WTC11 (cell line): ENCODE results near the gene EFNA5. TPM values are rescaled to one million over a fixed set of nuclear protein-coding genes. Genes with fewer than 3 reads are reported as not detected.

Experiments used
- ATAC-seq: fragments of 200-7000 bp; cut with Tn5 transposase; 2 replicates; pipeline ENCODE4 v1.10.0; 2021; ENCODE audit warnings: mild to moderate bottlenecking, moderate library complexity
- CTCF ChIA-PET: fragments of 300-600 bp; sonication (Branson Sonifier 250); formaldehyde crosslinking; loops from one replicate; lab custom pipeline; 2021; ENCODE audit warnings: antibody characterized with exemption; lab: Charles Lee
- POLR2A ChIA-PET: fragments of 350-600 bp; sonication (Branson Sonifier 250); formaldehyde crosslinking; loops from one replicate; lab custom pipeline; 2021; ENCODE audit warnings: antibody characterized with exemption; lab: Charles Lee
- DNase-seq: peaks from one replicate; pipeline ENCODE4 v3.0.0; 2021; ENCODE audit warnings: low spot score
- H3K27ac Mint-ChIP-seq: 2 replicates; pipeline ENCODE4 v1.8.0; 2021; ENCODE audit warnings: mixed read lengths
- H3K27me3 Mint-ChIP-seq: 2 replicates; pipeline ENCODE4 v1.8.0; 2021; ENCODE audit warnings: low read depth, mild to moderate bottlenecking, moderate library complexity, mixed read lengths
- H3K36me3 Mint-ChIP-seq: 2 replicates; pipeline ENCODE4 v1.8.0; 2021; ENCODE audit warnings: mixed read lengths
- H3K4me1 Mint-ChIP-seq: 2 replicates; pipeline ENCODE4 v1.8.0; 2022; ENCODE audit warnings: mixed read lengths
- H3K4me3 Mint-ChIP-seq: 2 replicates; pipeline ENCODE4 v1.8.0; 2021; ENCODE audit warnings: mild to moderate bottlenecking, moderate library complexity, mixed read lengths
- H3K9me3 Mint-ChIP-seq: 2 replicates; pipeline ENCODE4 v1.8.0; 2021; ENCODE audit warnings: mixed read lengths
- AFF4 ChIP-seq: sonication (generic); formaldehyde crosslinking; IDR thresholded peaks from 2 replicates; pipeline ENCODE4 v1.8.1; 2023; ENCODE audit warnings: mild to moderate bottlenecking, missing genetic modification reagents, borderline replicate concordance
- E2F1 ChIP-seq: sonication (generic); formaldehyde crosslinking; IDR thresholded peaks from 2 replicates; pipeline ENCODE4 v1.8.0; 2022; ENCODE audit warnings: mild to moderate bottlenecking, missing genetic modification reagents
- FOXP1 ChIP-seq: sonication (generic); formaldehyde crosslinking; IDR thresholded peaks from 2 replicates; pipeline ENCODE4 v1.8.0; 2022; ENCODE audit warnings: missing genetic modification reagents, mild to moderate bottlenecking, moderate library complexity, borderline replicate concordance
- JAZF1 ChIP-seq: fragments of 250-450 bp; sonication (Bioruptor Pico); IDR thresholded peaks from 2 replicates; pipeline ENCODE4 v1.9.0; 2021; ENCODE audit warnings: moderate library complexity, mild to moderate bottlenecking, inconsistent platforms
- MYBL2 ChIP-seq: sonication (generic); formaldehyde crosslinking; IDR thresholded peaks from 2 replicates; pipeline ENCODE4 v1.8.1; 2023; ENCODE audit warnings: mild to moderate bottlenecking, moderate library complexity, missing genetic modification reagents
- NR1H2 ChIP-seq: sonication (generic); formaldehyde crosslinking; IDR thresholded peaks from 2 replicates; pipeline ENCODE4 v1.9.0; 2021; ENCODE audit warnings: mild to moderate bottlenecking, moderate library complexity, missing genetic modification reagents
- OVOL2 ChIP-seq: fragments of 250-450 bp; sonication (Bioruptor Pico); IDR thresholded peaks from 2 replicates; pipeline ENCODE4 v1.9.0; 2021; ENCODE audit warnings: mild to moderate bottlenecking, borderline replicate concordance
- PRRX2 ChIP-seq: fragments of 250-450 bp; sonication (Bioruptor Pico); IDR thresholded peaks from 2 replicates; pipeline ENCODE4 v1.8.0; 2021; ENCODE audit warnings: mild to moderate bottlenecking
- RORB ChIP-seq: fragments of 250-450 bp; sonication (Bioruptor Pico); IDR thresholded peaks from 2 replicates; pipeline ENCODE4 v1.9.0; 2021; ENCODE audit warnings: mild to moderate bottlenecking
- SMAD3 ChIP-seq: sonication (generic); formaldehyde crosslinking; IDR thresholded peaks from 2 replicates; pipeline ENCODE4 v1.8.0; 2022; ENCODE audit warnings: missing genetic modification reagents, mild to moderate bottlenecking, borderline replicate concordance
- SMAD4 ChIP-seq: sonication (generic); formaldehyde crosslinking; IDR thresholded peaks from 2 replicates; pipeline ENCODE4 v1.8.0; 2022; ENCODE audit warnings: mild to moderate bottlenecking, missing genetic modification reagents
- SOX15 ChIP-seq: fragments of 250-450 bp; sonication (Bioruptor Pico); IDR thresholded peaks from 2 replicates; pipeline ENCODE4 v1.9.0; 2021; ENCODE audit warnings: mild to moderate bottlenecking
- SP1 ChIP-seq: sonication (generic); formaldehyde crosslinking; conservative IDR thresholded peaks from 2 replicates; pipeline ENCODE4 v1.8.1; 2022; ENCODE audit warnings: missing genetic modification reagents
- STAT6 ChIP-seq: sonication (generic); formaldehyde crosslinking; conservative IDR thresholded peaks from 2 replicates; pipeline ENCODE4 v1.8.1; 2023; ENCODE audit warnings: mild to moderate bottlenecking, low read depth, missing genetic modification reagents, moderate library complexity
- TCF7 ChIP-seq: sonication (generic); formaldehyde crosslinking; IDR thresholded peaks from 2 replicates; pipeline ENCODE4 v1.8.0; 2022; ENCODE audit warnings: mild to moderate bottlenecking, low read depth, missing genetic modification reagents, moderate library complexity
- USF2 ChIP-seq: sonication (generic); formaldehyde crosslinking; IDR thresholded peaks from 2 replicates; pipeline ENCODE4 v1.8.1; 2023; ENCODE audit warnings: mild to moderate bottlenecking, missing genetic modification reagents, moderate library complexity
- ZBTB21 ChIP-seq: sonication (generic); formaldehyde crosslinking; IDR thresholded peaks from 2 replicates; pipeline ENCODE4 v1.8.1; 2023; ENCODE audit warnings: mild to moderate bottlenecking, missing genetic modification reagents, borderline replicate concordance
- ZNF121 ChIP-seq: sonication (generic); formaldehyde crosslinking; IDR thresholded peaks from 2 replicates; pipeline ENCODE4 v1.8.0; 2023; ENCODE audit warnings: missing genetic modification reagents
- ZNF232 ChIP-seq: sonication (generic); formaldehyde crosslinking; IDR thresholded peaks from 2 replicates; pipeline ENCODE4 v1.8.0; 2022; ENCODE audit warnings: mild to moderate bottlenecking, missing genetic modification reagents
- ZNF396 ChIP-seq: fragments of 250-450 bp; sonication (Bioruptor Pico); IDR thresholded peaks from 2 replicates; pipeline ENCODE4 v1.8.0; 2021; ENCODE audit warnings: mild to moderate bottlenecking, moderate library complexity, borderline replicate concordance
- ZNF671 ChIP-seq: fragments of 250-450 bp; sonication (Bioruptor Pico); IDR thresholded peaks from 2 replicates; pipeline ENCODE4 v1.8.0; 2021; ENCODE audit warnings: mild to moderate bottlenecking
- total RNA-seq: library from RNA; stranded (reverse); gene quantifications from 3 replicates; pipeline ENCODE4 v1.2.3, GENCODE V29; 2021
- TF ChIP-seq, protein P1 (sequence below): fragments of 200-600 bp; IDR thresholded peaks from 2 replicates; pipeline ENCODE4 v1.8.0; 2022; ENCODE audit warnings: antibody characterized with exemption

Gene EFNA5
- total RNA-seq, 1 experiment from 2014 or later = 17.4 TPM

GRCh38 chr5:107363768-107364167 lies 307.0 kb downstream of the EFNA5 start:
- 0 out of 2 replicates have a peak, but pooled peaks cover 3% of the 10 kb centered on the region for H3K9me3 Mint-ChIP-seq
- no peak for TF ChIP-seq TCF7 (CRISPR knock-in tag)
- TF ChIP-seq SMAD4 (CRISPR knock-in tag) = no peak
- no peak for TF ChIP-seq USF2 (CRISPR knock-in tag)
- TF ChIP-seq STAT6 (CRISPR knock-in tag) = no peak
- TF ChIP-seq, protein P1, sequence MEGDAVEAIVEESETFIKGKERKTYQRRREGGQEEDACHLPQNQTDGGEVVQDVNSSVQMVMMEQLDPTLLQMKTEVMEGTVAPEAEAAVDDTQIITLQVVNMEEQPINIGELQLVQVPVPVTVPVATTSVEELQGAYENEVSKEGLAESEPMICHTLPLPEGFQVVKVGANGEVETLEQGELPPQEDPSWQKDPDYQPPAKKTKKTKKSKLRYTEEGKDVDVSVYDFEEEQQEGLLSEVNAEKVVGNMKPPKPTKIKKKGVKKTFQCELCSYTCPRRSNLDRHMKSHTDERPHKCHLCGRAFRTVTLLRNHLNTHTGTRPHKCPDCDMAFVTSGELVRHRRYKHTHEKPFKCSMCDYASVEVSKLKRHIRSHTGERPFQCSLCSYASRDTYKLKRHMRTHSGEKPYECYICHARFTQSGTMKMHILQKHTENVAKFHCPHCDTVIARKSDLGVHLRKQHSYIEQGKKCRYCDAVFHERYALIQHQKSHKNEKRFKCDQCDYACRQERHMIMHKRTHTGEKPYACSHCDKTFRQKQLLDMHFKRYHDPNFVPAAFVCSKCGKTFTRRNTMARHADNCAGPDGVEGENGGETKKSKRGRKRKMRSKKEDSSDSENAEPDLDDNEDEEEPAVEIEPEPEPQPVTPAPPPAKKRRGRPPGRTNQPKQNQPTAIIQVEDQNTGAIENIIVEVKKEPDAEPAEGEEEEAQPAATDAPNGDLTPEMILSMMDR = no peak
- no peak for TF ChIP-seq E2F1
- no peak for TF ChIP-seq ZNF232 (CRISPR knock-in tag)
- no peak for TF ChIP-seq AFF4 (CRISPR knock-in tag)
- no peak for TF ChIP-seq SMAD3 (CRISPR knock-in tag)
- TF ChIP-seq ZNF671 (CRISPR knock-in tag) = no peak
- no peak for TF ChIP-seq ZBTB21
- no peak for TF ChIP-seq RORB (CRISPR knock-in tag)
- TF ChIP-seq ZNF396 = no peak
- no peaks in the 10 kb centered on the region for H3K27me3 Mint-ChIP-seq
- H3K4me1 Mint-ChIP-seq = peaks cover 29% of the 10 kb centered on the region
- H3K36me3 Mint-ChIP-seq = no peaks in the 10 kb centered on the region
- H3K27ac Mint-ChIP-seq = no peak overlapping the region
- CTCF ChIA-PET = no interaction called here
- no peak for DNase-seq
- ATAC-seq = no peak
- H3K4me3 Mint-ChIP-seq = no peak overlapping the region
- POLR2A ChIA-PET = no interaction called here

DNA sequence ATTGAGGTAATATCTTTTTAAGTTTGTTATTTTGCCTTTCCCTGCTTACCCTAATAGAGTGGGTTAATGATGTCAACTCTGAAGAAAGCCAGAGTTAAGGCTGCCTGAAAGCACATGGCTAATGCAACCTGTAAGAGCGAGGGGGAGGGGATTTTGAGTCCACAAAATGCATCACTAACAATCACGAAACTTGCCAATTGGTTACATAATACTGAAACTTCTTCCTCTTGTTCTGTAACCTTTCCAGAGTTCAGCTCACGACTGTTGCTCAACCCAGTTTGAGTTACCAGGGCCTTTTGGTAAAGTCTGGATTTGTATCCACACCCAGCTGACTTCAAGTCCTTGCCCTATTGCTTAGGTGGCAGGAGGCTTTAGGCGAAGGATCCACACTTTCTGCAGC lies 308.8 kb downstream of the EFNA5 start:
- H3K4me3 Mint-ChIP-seq = no peak overlapping the region
- no peak overlapping the region for H3K27ac Mint-ChIP-seq
- ChIA-PET POLR2A (no interaction called here), CTCF (no interaction called here)
- H3K4me1 Mint-ChIP-seq = peaks cover 14% of the 10 kb centered on the region
- DNase-seq (no peak), ATAC-seq (no peak)
- H3K9me3 Mint-ChIP-seq = 0 out of 2 replicates have a peak, but pooled peaks cover 3% of the 10 kb centered on the region
- no peaks in the 10 kb centered on the region for H3K36me3 Mint-ChIP-seq
- no peaks in the 10 kb centered on the region for H3K27me3 Mint-ChIP-seq
- TF ChIP-seq OVOL2 = no peak
- TF ChIP-seq ZNF121 (CRISPR knock-in tag) = no peak
- no peak for TF ChIP-seq AFF4 (CRISPR knock-in tag)
- no peak for TF ChIP-seq JAZF1 (CRISPR knock-in tag)
- no peak for TF ChIP-seq FOXP1 (CRISPR knock-in tag)
- TF ChIP-seq SP1 = no peak
- no peak for TF ChIP-seq SOX15 (CRISPR knock-in tag)
- no peak for TF ChIP-seq PRRX2 (CRISPR knock-in tag)
- TF ChIP-seq NR1H2 = no peak
- no peak for TF ChIP-seq MYBL2 (CRISPR knock-in tag)
- no peak for TF ChIP-seq ZNF671 (CRISPR knock-in tag)
